Cardiac muscle cell (in vitro differentiated cells and primary cell): ENCODE results near the gene KCNH3. TPM values are rescaled to one million over a fixed set of nuclear protein-coding genes. Genes with fewer than 3 reads are reported as not detected.
A peak's percentile ranks its signal among the peaks of the same experiment; 100 is the strongest.
"Not testable (repeated sequence)": the region's sequence is repeated elsewhere in the genome, so short reads cannot be mapped to it uniquely, and the experiment has no call there.

Source experiments
- DNase-seq, 2 donors: peaks; one replicate each; pipeline versions ENCODE4 v3.0.0 to v3.0.0-alpha.2; 2010 to 2017; ENCODE audit warnings: low read depth in 1 of 2, low spot score in 1 of 2
- H3K27ac ChIP-seq: fragments of 200-600 bp; sonication (generic); 2 replicates; pipeline ENCODE4 v1.5.1; 2016
- H3K27me3 ChIP-seq: fragments of 200-600 bp; sonication (generic); 2 replicates; pipeline ENCODE4 v1.6.0; 2016; ENCODE audit warnings: control low read depth
- H3K36me3 ChIP-seq: fragments of 200-600 bp; sonication (generic); 2 replicates; pipeline ENCODE4 v1.5.1; 2016; ENCODE audit warnings: control low read depth
- H3K4me1 ChIP-seq: fragments of 200-600 bp; sonication (generic); 2 replicates; pipeline ENCODE4 v1.8.1; 2017; ENCODE audit warnings: low read depth, mild to moderate bottlenecking, mixed run types
- H3K4me3 ChIP-seq: fragments of 200-600 bp; sonication (generic); 2 replicates; pipeline ENCODE4 v1.5.1; 2016; ENCODE audit warnings: mild to moderate bottlenecking
- H3K9me3 ChIP-seq: fragments of 200-600 bp; sonication (generic); 2 replicates; pipeline ENCODE4 v1.5.1; 2017; ENCODE audit warnings: low read depth, mild to moderate bottlenecking, control low read depth
- polyA plus RNA-seq: library from polyadenylated mRNA; unstranded; fragments of >200 nt; fragmentation: Nextera tagmentation; extraction: Ambion mirVana; gene quantifications from 2 replicates; pipeline ENCODE4 v1.2.1, GENCODE V29; 2016
- total RNA-seq: library from RNA; depleted of rRNA; stranded (reverse); fragments of >200 nt; gene quantifications from 2 replicates; pipeline ENCODE4 v1.2.3, GENCODE V29; 2016
- TF ChIP-seq, protein P1 (sequence below): IDR thresholded peaks from 2 replicates; pipeline ENCODE4 v1.5.1; 2012; ENCODE audit warnings: low read depth, mild to moderate bottlenecking, low read length

Gene KCNH3
- total and polyA plus RNA-seq, 2 experiments from 2014 or later: 0.34 to 0.86 TPM

DNA sequence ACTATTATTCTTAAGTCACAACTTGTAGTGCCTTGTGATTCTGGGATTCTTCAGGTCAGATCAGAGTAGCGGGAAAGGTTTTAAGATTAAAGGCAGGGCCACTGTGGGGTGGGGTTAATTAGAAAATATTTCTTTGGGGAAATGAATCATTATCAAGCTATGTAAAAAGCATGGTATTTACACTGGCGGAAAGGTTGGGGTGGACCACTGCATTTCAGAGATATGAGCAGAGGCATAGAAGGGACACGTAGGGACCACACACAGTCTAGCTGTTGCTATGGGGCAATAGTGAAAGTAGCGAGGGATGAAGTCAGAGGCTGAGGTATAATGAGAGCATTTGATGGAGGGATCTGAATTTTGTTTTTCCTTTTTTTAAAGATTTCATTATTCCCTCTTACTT lies 31.7 kb upstream of the KCNH3 start:
- Histone ChIP-seq H3K4me3 (no peak overlapping the region), H3K4me1 (no peaks in the 10 kb centered on the region), H3K27me3 (no peaks in the 10 kb centered on the region), H3K36me3 (peaks cover 10% of the 10 kb centered on the region), H3K27ac (no peak overlapping the region), H3K9me3 (no peaks in the 10 kb centered on the region)
- DNase-seq: peak in 1 of 2 donors; percentile 95
- TF ChIP-seq, protein P1, sequence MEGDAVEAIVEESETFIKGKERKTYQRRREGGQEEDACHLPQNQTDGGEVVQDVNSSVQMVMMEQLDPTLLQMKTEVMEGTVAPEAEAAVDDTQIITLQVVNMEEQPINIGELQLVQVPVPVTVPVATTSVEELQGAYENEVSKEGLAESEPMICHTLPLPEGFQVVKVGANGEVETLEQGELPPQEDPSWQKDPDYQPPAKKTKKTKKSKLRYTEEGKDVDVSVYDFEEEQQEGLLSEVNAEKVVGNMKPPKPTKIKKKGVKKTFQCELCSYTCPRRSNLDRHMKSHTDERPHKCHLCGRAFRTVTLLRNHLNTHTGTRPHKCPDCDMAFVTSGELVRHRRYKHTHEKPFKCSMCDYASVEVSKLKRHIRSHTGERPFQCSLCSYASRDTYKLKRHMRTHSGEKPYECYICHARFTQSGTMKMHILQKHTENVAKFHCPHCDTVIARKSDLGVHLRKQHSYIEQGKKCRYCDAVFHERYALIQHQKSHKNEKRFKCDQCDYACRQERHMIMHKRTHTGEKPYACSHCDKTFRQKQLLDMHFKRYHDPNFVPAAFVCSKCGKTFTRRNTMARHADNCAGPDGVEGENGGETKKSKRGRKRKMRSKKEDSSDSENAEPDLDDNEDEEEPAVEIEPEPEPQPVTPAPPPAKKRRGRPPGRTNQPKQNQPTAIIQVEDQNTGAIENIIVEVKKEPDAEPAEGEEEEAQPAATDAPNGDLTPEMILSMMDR: no peak

DNA sequence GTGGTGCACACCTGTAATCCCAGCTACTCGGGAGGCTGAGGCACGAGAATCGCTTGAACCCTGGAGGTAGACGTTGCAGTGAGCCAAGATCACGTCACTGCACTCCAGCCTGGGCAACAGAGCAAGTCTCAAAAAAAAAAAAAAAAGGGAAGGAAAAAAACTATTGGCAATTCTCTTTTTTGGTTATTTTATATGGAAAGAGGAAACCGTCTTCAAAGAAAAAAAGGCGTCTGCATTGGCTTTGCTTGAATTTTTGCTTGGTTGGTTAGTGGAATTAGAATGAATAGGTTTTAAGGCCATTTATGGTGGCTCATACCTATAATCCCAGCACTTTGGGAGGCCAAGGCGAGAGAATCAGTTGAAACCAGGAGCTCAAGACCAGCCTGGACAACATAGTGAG lies 29.1 kb upstream of the KCNH3 start:
- H3K27ac ChIP-seq, H3K4me1 ChIP-seq, H3K27me3 ChIP-seq, H3K4me3 ChIP-seq, H3K9me3 ChIP-seq, H3K36me3 ChIP-seq, DNase-seq: not testable (repeated sequence)

DNA sequence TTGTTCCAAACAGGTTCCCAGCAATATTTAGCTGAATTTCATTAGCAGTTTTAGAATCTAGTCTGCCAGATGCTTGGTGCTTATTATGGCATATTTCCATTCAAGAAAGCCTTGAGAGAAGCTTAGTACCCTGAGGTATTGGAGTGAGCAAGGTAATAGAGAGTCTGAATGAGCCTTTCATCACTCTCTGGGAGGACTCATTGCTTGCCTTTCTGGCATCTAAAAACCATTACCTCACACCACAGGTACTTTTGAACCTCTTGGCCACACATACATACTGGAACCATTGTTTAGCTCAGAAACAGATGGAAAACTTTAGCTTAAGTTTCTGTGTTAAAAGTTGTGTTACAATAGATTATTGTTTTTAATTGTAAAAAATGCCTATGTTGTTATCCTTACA lies 27.4 kb upstream of the KCNH3 start:
- H3K27ac ChIP-seq: no peak overlapping the region
- no peak overlapping the region for H3K4me3 ChIP-seq
- no peaks in the 10 kb centered on the region for H3K4me1 ChIP-seq
- H3K9me3 ChIP-seq: no peaks in the 10 kb centered on the region
- no peaks in the 10 kb centered on the region for H3K27me3 ChIP-seq
- DNase-seq: no peak
- peaks cover 4% of the 10 kb centered on the region for H3K36me3 ChIP-seq
- TF ChIP-seq, protein P1: no peak

DNA sequence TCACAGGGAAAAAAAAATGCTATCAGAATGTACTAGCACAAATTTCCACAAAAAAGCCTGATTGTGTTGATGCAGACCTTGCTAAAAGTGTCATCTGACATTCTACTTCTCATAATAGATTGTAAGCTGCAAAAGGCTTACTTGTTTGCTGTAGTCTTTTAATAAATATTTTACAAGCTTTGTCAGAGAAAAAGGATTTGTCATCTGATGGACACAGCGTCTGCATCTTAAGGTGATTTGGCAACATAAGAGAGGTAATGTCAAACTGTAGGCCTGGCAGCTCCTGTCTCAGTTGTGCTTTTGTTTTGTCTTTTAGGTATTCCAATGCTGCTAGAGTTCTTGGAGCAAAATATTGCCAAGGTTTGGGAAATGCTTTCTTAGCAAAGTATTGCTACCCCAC lies 26.3 kb upstream of the KCNH3 start:
- Histone ChIP-seq H3K4me1 (no peaks in the 10 kb centered on the region), H3K9me3 (no peaks in the 10 kb centered on the region), H3K36me3 (peaks cover 6% of the 10 kb centered on the region), H3K4me3 (no peak overlapping the region), H3K27me3 (no peaks in the 10 kb centered on the region), H3K27ac (no peak overlapping the region)
- TF ChIP-seq, protein P1: no peak
- DNase-seq: no peak

DNA sequence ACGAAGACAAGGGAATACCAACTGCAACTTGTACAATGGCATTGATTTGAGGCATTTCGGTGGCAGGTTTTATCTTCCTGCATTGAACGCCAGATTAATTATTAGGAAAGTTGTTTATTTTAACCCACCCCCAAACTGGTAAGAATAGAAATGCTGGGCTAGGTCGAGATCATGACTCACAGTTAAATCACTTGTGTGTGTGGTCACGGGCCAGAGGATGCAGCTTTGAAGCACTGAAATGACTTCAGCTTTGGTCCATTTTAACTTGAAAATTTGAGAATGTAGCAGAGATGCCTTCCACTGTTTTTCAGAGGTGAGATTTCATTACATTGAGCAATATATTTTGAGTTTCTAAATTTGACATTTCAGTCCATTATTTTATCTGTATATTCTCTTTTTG lies 23.6 kb upstream of the KCNH3 start:
- no peak overlapping the region for H3K27ac ChIP-seq
- DNase-seq: peak in 1 of 2 donors; percentile 74
- H3K27me3 ChIP-seq: no peaks in the 10 kb centered on the region
- TF ChIP-seq, protein P1: no peak
- H3K4me1 ChIP-seq: no peaks in the 10 kb centered on the region
- H3K4me3 ChIP-seq: no peak overlapping the region
- no peaks in the 10 kb centered on the region for H3K9me3 ChIP-seq
- peaks cover 3% of the 10 kb centered on the region for H3K36me3 ChIP-seq

DNA sequence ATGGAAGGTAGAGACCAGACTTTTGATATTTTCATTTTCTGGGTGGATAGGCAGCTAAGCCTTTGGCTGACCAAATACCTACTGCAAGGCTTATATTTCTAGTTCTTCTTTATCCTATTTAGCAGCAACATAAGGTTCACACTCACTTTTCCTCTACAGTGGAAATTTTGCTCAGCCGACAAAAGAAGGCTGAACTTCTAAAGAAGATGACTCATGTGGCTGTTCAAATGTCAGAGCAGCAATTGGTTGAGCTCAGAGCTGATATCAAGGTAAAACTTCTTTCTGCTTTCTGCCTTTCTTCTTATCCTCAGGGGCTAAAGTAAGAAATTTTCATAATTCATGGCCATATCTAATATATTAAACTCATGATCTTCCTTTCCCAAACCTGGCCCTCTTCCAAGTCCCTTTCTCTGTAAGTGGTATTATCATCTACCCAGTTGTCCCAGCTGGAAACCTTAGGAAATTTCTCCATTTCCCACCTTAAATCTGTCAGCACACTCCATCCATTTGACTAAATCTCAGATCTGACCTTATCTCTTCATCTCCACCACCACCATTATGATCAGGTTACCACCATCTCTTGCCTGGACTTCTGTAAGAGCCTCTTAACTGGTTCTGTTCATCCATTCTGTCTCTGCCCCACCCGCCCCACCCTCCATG lies 19.8 kb upstream of the KCNH3 start:
- Histone ChIP-seq H3K36me3 (peaks cover 19% of the 10 kb centered on the region), H3K4me1 (no peaks in the 10 kb centered on the region), H3K27me3 (no peaks in the 10 kb centered on the region), H3K4me3 (no peak overlapping the region), H3K27ac (no peak overlapping the region), H3K9me3 (no peaks in the 10 kb centered on the region)
- TF ChIP-seq, protein P1: no peak
- peak in 1 of 2 donors; percentile 56 for DNase-seq
